ENCODE results near the gene OR2T8.

DNA sequence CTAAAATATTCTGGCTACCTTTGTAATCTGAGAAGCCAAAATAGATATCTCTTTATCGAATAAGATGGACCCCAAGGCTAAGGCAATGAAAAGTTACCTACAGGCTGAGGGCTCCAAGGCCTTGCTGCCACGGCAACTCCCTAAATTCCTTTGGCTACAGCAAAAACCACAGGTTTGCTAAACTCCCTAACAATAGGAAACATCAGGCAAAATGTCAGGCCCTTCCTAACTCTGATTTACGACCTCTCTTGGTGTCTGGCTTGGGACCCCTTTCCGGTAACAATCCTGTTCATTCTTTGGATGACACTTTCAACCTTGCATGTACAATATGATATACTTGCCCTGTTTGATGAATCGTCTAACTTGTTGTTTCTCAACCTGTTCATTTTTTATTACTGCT, 11.3 kb upstream of the OR2T8 start:
- TF ChIP-seq, protein P1, sequence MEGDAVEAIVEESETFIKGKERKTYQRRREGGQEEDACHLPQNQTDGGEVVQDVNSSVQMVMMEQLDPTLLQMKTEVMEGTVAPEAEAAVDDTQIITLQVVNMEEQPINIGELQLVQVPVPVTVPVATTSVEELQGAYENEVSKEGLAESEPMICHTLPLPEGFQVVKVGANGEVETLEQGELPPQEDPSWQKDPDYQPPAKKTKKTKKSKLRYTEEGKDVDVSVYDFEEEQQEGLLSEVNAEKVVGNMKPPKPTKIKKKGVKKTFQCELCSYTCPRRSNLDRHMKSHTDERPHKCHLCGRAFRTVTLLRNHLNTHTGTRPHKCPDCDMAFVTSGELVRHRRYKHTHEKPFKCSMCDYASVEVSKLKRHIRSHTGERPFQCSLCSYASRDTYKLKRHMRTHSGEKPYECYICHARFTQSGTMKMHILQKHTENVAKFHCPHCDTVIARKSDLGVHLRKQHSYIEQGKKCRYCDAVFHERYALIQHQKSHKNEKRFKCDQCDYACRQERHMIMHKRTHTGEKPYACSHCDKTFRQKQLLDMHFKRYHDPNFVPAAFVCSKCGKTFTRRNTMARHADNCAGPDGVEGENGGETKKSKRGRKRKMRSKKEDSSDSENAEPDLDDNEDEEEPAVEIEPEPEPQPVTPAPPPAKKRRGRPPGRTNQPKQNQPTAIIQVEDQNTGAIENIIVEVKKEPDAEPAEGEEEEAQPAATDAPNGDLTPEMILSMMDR (IDR thresholded peaks at IDR 0.05), result no peak
- TF ChIP-seq POLR2A (IDR thresholded peaks at IDR 0.05), result no peak

Measured in testis (tissue), 2 donors.